ENCODE results near the gene CAB39.

DNA sequence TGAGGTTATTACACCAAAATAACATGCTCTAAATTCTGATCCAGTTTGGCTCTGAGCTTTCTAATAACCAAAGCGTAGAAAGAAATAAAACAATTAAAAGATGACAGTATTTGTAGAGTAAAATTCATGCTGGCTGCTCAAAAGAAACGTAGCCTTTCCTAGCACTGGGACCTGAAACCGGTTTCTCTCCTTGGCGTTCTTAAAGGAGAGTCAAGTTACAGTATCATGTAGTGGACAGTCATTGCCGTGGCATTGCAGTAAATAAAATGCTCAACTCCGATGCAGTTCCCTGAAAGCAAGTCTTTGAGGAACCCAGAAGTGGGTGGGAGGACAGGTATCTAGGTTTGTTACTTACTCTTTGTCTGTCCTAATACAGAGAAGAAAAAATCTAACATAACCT is 99.4 kb downstream of the CAB39 start:
- TF ChIP-seq FOXP2 (optimal IDR thresholded peaks at IDR 0.05; ENCODE audit: control extremely low read depth, extremely low read length, insufficient read depth) (no peak), EZH2 (IDR thresholded peaks at IDR 0.05) (no peak)
